ENCODE results near the gene FHIT.

FHIT gene

DNA sequence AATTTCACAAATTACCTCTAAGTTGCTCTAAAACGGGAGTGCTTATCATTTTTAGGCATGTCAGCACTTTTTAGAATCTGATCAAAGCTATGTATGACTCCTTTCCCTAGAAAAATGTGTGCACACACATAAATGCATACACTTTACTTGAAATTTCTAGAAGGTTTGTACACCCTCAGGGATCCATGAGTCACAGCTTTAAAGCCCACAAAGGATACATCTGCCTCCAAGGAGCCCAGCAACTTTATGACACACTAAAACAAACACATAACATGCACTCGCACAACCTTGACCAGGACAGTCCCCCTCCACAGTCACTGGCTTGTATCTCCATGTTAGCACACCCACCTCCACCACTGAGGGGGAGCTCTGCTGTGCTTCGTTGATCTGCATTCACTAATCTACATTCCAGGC is 1479.5 kb downstream of the FHIT start:
- no peak overlapping the region for H3K4me3 ChIP-seq (ENCODE audit: low read depth, low read length)
- no peak for DNase-seq (ENCODE audit: low read depth)
- TF ChIP-seq, protein P1, sequence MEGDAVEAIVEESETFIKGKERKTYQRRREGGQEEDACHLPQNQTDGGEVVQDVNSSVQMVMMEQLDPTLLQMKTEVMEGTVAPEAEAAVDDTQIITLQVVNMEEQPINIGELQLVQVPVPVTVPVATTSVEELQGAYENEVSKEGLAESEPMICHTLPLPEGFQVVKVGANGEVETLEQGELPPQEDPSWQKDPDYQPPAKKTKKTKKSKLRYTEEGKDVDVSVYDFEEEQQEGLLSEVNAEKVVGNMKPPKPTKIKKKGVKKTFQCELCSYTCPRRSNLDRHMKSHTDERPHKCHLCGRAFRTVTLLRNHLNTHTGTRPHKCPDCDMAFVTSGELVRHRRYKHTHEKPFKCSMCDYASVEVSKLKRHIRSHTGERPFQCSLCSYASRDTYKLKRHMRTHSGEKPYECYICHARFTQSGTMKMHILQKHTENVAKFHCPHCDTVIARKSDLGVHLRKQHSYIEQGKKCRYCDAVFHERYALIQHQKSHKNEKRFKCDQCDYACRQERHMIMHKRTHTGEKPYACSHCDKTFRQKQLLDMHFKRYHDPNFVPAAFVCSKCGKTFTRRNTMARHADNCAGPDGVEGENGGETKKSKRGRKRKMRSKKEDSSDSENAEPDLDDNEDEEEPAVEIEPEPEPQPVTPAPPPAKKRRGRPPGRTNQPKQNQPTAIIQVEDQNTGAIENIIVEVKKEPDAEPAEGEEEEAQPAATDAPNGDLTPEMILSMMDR (IDR thresholded peaks at IDR 0.05; ENCODE audit: low read depth, low read length, missing control alignments): no peak

GRCh38 chr3:59769127-59769750 is 1482.0 kb downstream of the FHIT start:
- no peak overlapping the region for H3K4me3 ChIP-seq (ENCODE audit: low read depth, low read length)
- TF ChIP-seq, protein P1 (IDR thresholded peaks at IDR 0.05; ENCODE audit: low read depth, low read length, missing control alignments): no peak
- no peak for DNase-seq (ENCODE audit: low read depth)

GRCh38 chr3:59766200-59766872 is 1484.9 kb downstream of the FHIT start:
- TF ChIP-seq, protein P1 (IDR thresholded peaks at IDR 0.05; ENCODE audit: low read depth, low read length, missing control alignments): no peak
- no peak for DNase-seq (ENCODE audit: low read depth)

DNA sequence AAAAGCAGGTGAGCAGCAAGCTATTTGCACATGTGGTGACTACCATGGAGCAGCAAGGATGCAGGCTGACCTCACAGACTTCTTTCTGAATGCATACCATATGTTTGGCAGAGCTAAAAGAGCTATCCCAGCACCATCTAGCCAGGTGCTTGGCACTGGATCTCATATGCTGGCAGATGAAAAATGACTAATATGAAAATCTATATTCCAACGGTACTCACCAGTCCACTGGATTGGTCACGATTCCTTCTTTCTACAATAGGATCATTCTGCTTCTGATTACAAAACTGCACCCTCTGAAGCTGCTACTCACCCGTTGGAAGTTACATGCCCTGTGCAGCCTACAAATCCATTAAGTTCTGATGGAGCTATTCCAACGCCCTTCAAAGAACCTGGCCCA is 1487.1 kb downstream of the FHIT start:
- no peak for DNase-seq (ENCODE audit: low read depth)

More at GRCh38 chr3:59766200-59766872, 1484.9 kb downstream of the FHIT start:
- no peak overlapping the region for H3K4me3 ChIP-seq (ENCODE audit: low read depth, low read length)

DNA sequence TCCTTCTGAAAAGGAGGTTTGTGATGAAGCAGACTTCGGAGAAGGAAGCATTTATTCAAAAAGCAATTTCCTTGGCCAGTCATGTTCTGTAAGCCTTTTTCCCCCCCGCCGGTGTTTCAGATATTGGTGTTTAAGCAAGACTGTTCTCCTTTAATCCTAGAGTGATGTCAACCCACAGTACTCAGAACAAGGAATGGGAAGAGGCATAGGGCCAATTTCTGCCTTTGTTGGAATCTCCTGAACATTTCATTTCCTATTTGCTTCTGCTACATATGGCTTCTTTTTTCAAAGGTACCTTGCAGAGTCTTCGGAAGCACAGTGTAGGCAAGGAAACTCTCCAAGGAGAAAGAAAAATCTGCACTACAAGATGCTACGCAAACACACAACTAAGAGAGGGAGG is 1488.3 kb downstream of the FHIT start:
- DNase-seq (ENCODE audit: low read depth): no peak
- TF ChIP-seq, protein P1 (IDR thresholded peaks at IDR 0.05; ENCODE audit: low read depth, low read length, missing control alignments): no peak
- H3K4me3 ChIP-seq (ENCODE audit: low read depth, low read length): no peak overlapping the region

More for the DNA sequence above, 1487.1 kb downstream of the FHIT start:
- TF ChIP-seq, protein P1 (IDR thresholded peaks at IDR 0.05; ENCODE audit: low read depth, low read length, missing control alignments): no peak
- H3K4me3 ChIP-seq (ENCODE audit: low read depth, low read length): no peak overlapping the region

GRCh38 chr3:59759298-59760031 is 1491.8 kb downstream of the FHIT start:
- no peak for DNase-seq (ENCODE audit: low read depth)
- no peak overlapping the region for H3K4me3 ChIP-seq (ENCODE audit: low read depth, low read length)
- TF ChIP-seq, protein P1 (IDR thresholded peaks at IDR 0.05; ENCODE audit: low read depth, low read length, missing control alignments): no peak
